Suprapubic skin (tissue), 4 donors: ENCODE results near the gene GDPD5.

Experiments
- CTCF ChIP-seq, 2 donors: fragments of 200-600 bp in 1 of 2; fragments of 450-650 bp in 1 of 2; sonication (generic) in 1 of 2; IDR thresholded peaks; one replicate each; pipeline ENCODE4 v1.5.1; 2016 to 2019; ENCODE audit warnings: antibody characterized with exemption in 2 of 2, mild to moderate bottlenecking in 1 of 2, moderate library complexity in 1 of 2
- EP300 ChIP-seq: sonication (generic); formaldehyde crosslinking; IDR thresholded peaks from one replicate; pipeline ENCODE4 v1.6.1; 2017; ENCODE audit warnings: antibody characterized with exemption
- POLR2A ChIP-seq, 2 donors: fragments of 450-650 bp; IDR thresholded peaks; one replicate each; pipeline ENCODE4 v1.6.1; 2017; ENCODE audit warnings: antibody characterized with exemption in 2 of 2, mild to moderate bottlenecking in 2 of 2, moderate library complexity in 2 of 2
- POLR2AphosphoS5 ChIP-seq, 3 donors: sonication (generic); formaldehyde crosslinking; IDR thresholded peaks; one replicate each; pipeline ENCODE4 v1.6.1; 2017; ENCODE audit warnings: antibody characterized with exemption in 3 of 3

- TF ChIP-seq CTCF (IDR thresholded peaks at IDR 0.05) (no peak), POLR2A (IDR thresholded peaks at IDR 0.05) (no peak), POLR2AphosphoS5 (IDR thresholded peaks at IDR 0.05) (no peak), EP300 (no peak)
Measured at GRCh38 chr11:75543806-75544205, 18.1 kb upstream of the GDPD5 start.
